ENCODE results near the gene FBXO10. TPM values are rescaled to one million over a fixed set of nuclear protein-coding genes. Genes with fewer than 3 reads are reported as not detected.
A peak's percentile ranks its signal among the peaks of the same experiment; 100 is the strongest.

The FBXO10 gene
- total RNA-seq, 1 experiment from 2014 or later: 14.0 TPM

DNA sequence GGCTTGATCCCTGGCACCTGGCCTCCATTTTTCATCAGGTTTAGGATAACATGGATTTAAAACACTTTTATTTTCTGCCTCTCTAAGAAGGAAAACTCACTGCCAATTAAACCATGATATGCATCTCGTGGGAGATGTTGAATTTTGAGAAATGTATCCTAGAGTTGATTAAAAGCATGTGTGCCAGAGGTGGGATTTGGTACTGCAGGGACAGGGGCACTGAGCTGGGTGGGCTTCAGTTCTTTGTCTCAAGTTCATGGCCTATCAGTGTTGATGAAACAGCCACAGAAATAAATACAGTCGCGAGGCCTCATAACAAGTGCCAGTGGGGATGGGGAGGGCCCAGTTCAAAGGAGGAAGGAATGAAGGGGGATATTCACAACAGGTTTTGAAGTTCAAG lies 55.5 kb downstream of the FBXO10 start (continued):
- TF ChIP-seq, protein P1, sequence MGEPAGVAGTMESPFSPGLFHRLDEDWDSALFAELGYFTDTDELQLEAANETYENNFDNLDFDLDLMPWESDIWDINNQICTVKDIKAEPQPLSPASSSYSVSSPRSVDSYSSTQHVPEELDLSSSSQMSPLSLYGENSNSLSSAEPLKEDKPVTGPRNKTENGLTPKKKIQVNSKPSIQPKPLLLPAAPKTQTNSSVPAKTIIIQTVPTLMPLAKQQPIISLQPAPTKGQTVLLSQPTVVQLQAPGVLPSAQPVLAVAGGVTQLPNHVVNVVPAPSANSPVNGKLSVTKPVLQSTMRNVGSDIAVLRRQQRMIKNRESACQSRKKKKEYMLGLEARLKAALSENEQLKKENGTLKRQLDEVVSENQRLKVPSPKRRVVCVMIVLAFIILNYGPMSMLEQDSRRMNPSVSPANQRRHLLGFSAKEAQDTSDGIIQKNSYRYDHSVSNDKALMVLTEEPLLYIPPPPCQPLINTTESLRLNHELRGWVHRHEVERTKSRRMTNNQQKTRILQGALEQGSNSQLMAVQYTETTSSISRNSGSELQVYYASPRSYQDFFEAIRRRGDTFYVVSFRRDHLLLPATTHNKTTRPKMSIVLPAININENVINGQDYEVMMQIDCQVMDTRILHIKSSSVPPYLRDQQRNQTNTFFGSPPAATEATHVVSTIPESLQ (CRISPR knock-in tag; IDR thresholded peaks at IDR 0.05): no peak
- TF ChIP-seq PRRX2 (CRISPR knock-in tag; IDR thresholded peaks at IDR 0.05): no peak

DNA sequence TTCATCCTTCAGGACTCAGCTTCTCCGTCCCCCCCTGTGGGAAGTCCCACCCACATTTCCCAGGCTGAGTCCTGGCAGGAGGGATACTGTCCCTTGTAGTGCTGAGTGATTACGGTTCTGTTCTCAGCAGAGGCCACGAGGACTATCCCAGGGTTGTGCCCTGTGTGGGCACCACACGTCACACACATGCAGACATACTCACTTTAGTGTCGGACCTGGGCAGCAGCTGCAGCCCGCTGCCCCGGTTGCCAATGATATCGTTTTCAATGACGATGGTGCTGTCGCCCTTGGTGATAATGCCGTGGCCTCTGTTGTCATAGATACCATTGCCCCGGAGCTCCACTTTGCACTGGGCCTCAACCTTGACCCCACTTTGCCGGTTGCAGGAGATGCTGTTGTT lies 58.3 kb downstream of the FBXO10 start:
- DNase-seq (ENCODE audit: low spot score) (no peak), ATAC-seq (no peak)
- ChIA-PET CTCF (no interaction called here), POLR2A (no interaction called here)
- Mint-ChIP-seq H3K4me1 (peaks cover 6% of the 10 kb centered on the region; the same call in 1 of the 2 replicates), H3K4me3 (no peak overlapping the region), H3K27ac (no peak overlapping the region), H3K27me3 (ENCODE audit: low read depth) (no peaks in the 10 kb centered on the region; the same call in 1 of the 2 replicates), H3K9me3 (no peaks in the 10 kb centered on the region), H3K36me3 (peaks cover 24% of the 10 kb centered on the region)
- no peak for TF ChIP-seq CREM (CRISPR knock-in tag; IDR thresholded peaks at IDR 0.05)
- TF ChIP-seq GTF2I (CRISPR knock-in tag; conservative IDR thresholded peaks at IDR 0.05): no peak
- no peak for TF ChIP-seq SMAD3 (CRISPR knock-in tag; IDR thresholded peaks at IDR 0.05; ENCODE audit: borderline replicate concordance)

DNA sequence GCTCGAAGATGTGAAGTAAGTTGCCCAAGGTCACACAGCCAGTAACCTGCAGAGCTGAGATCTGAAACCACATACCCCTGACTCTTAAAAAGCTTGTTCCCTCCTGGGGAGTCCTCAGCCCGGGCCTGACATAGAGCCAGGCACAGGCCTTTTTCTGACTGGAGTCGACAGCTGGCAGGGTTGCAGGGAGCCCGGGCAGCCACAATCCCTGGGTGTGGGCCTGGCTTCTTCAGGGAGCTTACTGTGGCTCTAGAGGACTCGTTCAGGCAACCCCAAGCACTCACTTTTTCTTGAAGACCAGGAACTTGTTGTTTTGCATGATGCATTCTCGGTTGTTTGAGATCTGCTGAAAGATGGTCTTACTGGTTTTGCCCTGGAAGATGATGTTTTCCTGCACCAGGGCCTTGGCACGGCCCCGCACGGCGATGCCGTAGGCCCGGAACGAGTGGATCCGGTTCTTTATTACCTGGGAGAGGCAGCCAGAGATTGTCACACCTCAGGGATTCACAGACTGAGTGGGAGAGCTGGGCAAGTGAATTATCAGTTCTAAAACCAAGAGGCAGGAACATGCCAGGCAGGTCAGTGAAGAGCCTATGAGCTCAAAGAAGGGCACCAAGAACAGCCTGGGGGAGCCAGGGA lies 60.4 kb downstream of the FBXO10 start:
- CTCF ChIA-PET: no interaction called here
- H3K4me3 Mint-ChIP-seq: no peak overlapping the region
- DNase-seq (ENCODE audit: low spot score) (no peak), ATAC-seq (no peak)
- H3K4me1 Mint-ChIP-seq: peaks cover 9% of the 10 kb centered on the region; the same call in 1 of the 2 replicates
- peaks cover 12% of the 10 kb centered on the region for H3K36me3 Mint-ChIP-seq
- no peak for TF ChIP-seq NFE2L1 (CRISPR knock-in tag; IDR thresholded peaks at IDR 0.05)
- TF ChIP-seq CREM (CRISPR knock-in tag; IDR thresholded peaks at IDR 0.05): no peak
- TF ChIP-seq NR2C2 (CRISPR knock-in tag; IDR thresholded peaks at IDR 0.05): no peak
- TF ChIP-seq ELF4 (CRISPR knock-in tag; IDR thresholded peaks at IDR 0.05; ENCODE audit: low read depth): no peak
- no peaks in the 10 kb centered on the region; the same call in 1 of the 2 replicates for H3K27me3 Mint-ChIP-seq (ENCODE audit: low read depth)
- H3K9me3 Mint-ChIP-seq: no peaks in the 10 kb centered on the region
- peak overlapping the region; percentile 58 for H3K27ac Mint-ChIP-seq
- POLR2A ChIA-PET: no interaction called here

DNA sequence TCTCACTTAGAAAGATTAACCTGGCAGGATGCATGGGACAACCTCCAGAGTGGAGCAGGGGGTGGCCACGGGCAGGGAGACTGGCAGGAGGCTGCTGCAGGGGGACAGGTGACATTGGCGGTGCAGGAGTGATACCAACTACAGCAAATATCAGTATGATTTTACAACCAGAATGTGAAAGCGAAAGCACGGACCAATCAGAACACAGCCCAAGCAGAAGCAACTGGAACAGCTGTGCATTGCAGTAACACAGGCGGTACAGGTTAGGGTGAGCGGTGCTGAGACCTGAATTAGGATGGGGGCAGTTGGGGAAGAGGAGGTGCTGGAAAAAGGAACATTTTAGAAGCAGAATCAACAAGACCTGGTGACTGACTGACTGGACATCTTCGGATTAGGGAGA lies 61.2 kb downstream of the FBXO10 start:
- no peak for ATAC-seq
- Mint-ChIP-seq H3K27me3 (ENCODE audit: low read depth) (no peaks in the 10 kb centered on the region; the same call in 1 of the 2 replicates), H3K36me3 (peaks cover 9% of the 10 kb centered on the region), H3K9me3 (no peaks in the 10 kb centered on the region), H3K27ac (peak overlapping the region; percentile 7; the same call in 1 of the 2 replicates), H3K4me1 (peaks cover 9% of the 10 kb centered on the region; the same call in 1 of the 2 replicates), H3K4me3 (no peak overlapping the region)
- POLR2A ChIA-PET: no interaction called here
- no peak for DNase-seq (ENCODE audit: low spot score)
- CTCF ChIA-PET: no interaction called here
- TF ChIP-seq OVOL2 (CRISPR knock-in tag; IDR thresholded peaks at IDR 0.05; ENCODE audit: borderline replicate concordance): no peak
- no peak for TF ChIP-seq GRHL2 (CRISPR knock-in tag; IDR thresholded peaks at IDR 0.05; ENCODE audit: insufficient replicate concordance, severe bottlenecking)
- TF ChIP-seq, protein P2, sequence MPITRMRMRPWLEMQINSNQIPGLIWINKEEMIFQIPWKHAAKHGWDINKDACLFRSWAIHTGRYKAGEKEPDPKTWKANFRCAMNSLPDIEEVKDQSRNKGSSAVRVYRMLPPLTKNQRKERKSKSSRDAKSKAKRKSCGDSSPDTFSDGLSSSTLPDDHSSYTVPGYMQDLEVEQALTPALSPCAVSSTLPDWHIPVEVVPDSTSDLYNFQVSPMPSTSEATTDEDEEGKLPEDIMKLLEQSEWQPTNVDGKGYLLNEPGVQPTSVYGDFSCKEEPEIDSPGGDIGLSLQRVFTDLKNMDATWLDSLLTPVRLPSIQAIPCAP (CRISPR knock-in tag; IDR thresholded peaks at IDR 0.05): no peak
- no peak for TF ChIP-seq HMGA2 (CRISPR knock-in tag; IDR thresholded peaks at IDR 0.05)
- TF ChIP-seq, protein P3, sequence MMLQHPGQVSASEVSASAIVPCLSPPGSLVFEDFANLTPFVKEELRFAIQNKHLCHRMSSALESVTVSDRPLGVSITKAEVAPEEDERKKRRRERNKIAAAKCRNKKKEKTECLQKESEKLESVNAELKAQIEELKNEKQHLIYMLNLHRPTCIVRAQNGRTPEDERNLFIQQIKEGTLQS (CRISPR knock-in tag; conservative IDR thresholded peaks at IDR 0.05): no peak
- no peak for TF ChIP-seq ZNF121 (CRISPR knock-in tag; IDR thresholded peaks at IDR 0.05)
- TF ChIP-seq, protein P4, sequence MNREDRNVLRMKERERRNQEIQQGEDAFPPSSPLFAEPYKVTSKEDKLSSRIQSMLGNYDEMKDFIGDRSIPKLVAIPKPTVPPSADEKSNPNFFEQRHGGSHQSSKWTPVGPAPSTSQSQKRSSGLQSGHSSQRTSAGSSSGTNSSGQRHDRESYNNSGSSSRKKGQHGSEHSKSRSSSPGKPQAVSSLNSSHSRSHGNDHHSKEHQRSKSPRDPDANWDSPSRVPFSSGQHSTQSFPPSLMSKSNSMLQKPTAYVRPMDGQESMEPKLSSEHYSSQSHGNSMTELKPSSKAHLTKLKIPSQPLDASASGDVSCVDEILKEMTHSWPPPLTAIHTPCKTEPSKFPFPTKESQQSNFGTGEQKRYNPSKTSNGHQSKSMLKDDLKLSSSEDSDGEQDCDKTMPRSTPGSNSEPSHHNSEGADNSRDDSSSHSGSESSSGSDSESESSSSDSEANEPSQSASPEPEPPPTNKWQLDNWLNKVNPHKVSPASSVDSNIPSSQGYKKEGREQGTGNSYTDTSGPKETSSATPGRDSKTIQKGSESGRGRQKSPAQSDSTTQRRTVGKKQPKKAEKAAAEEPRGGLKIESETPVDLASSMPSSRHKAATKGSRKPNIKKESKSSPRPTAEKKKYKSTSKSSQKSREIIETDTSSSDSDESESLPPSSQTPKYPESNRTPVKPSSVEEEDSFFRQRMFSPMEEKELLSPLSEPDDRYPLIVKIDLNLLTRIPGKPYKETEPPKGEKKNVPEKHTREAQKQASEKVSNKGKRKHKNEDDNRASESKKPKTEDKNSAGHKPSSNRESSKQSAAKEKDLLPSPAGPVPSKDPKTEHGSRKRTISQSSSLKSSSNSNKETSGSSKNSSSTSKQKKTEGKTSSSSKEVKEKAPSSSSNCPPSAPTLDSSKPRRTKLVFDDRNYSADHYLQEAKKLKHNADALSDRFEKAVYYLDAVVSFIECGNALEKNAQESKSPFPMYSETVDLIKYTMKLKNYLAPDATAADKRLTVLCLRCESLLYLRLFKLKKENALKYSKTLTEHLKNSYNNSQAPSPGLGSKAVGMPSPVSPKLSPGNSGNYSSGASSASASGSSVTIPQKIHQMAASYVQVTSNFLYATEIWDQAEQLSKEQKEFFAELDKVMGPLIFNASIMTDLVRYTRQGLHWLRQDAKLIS (CRISPR knock-in tag; IDR thresholded peaks at IDR 0.05; ENCODE audit: borderline replicate concordance): no peak
- TF ChIP-seq RORB (CRISPR knock-in tag; IDR thresholded peaks at IDR 0.05): no peak
- TF ChIP-seq, protein P5, sequence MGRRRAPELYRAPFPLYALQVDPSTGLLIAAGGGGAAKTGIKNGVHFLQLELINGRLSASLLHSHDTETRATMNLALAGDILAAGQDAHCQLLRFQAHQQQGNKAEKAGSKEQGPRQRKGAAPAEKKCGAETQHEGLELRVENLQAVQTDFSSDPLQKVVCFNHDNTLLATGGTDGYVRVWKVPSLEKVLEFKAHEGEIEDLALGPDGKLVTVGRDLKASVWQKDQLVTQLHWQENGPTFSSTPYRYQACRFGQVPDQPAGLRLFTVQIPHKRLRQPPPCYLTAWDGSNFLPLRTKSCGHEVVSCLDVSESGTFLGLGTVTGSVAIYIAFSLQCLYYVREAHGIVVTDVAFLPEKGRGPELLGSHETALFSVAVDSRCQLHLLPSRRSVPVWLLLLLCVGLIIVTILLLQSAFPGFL (CRISPR knock-in tag; IDR thresholded peaks at IDR 0.05; ENCODE audit: borderline replicate concordance): no peak
- no peak for TF ChIP-seq FOXP1 (CRISPR knock-in tag; IDR thresholded peaks at IDR 0.05; ENCODE audit: borderline replicate concordance)

Measured in WTC11 (cell line).